IMR-90 (cell line): ENCODE measurements around the gene FBN1. TPM values are rescaled to one million over a fixed set of nuclear protein-coding genes. Genes with fewer than 3 reads are reported as not detected.

ENCODE experiments used
- ATAC-seq: fragments of 200-7000 bp; cut with Tn5 transposase; 2 replicates; pipeline ENCODE4 v1.9.1; 2020; ENCODE audit warnings: low read depth, mild to moderate bottlenecking, moderate library complexity
- BruUV-seq: library from RNA; stranded (reverse); fragments of 400-500 nt; replicated peaks from 2 replicates; lab custom pipeline; 2021; lab: Mats Ljungman, UMichigan
- CTCF ChIA-PET: fragments of 300-600 bp; formaldehyde crosslinking; extraction: SDS; loops from one replicate; lab custom pipeline; 2021; ENCODE audit warnings: antibody characterized with exemption; lab: Yijun Ruan, JAX
- POLR2A ChIA-PET: fragments of 300-600 bp; sonication (Branson Sonifier 250); formaldehyde crosslinking; loops from one replicate; lab custom pipeline; 2022; ENCODE audit warnings: antibody characterized with exemption; ENCODE audit not compliant: unreplicated experiment; lab: Charles Lee
- DNase-seq: peaks from one replicate; pipeline ENCODE4 v3.0.0; 2013
- H2AFZ ChIP-seq: replicated peaks from 2 replicates; pipeline ENCODE3; 2013; ENCODE audit warnings: low read length, mild to moderate bottlenecking; ENCODE audit not compliant: poor library complexity
- H2AK5ac ChIP-seq: 2 replicates; pipeline ENCODE4 v1.6.1; 2013; ENCODE audit warnings: low read depth, low read length, inconsistent platforms
- H2AK9ac ChIP-seq: replicated peaks from 2 replicates; pipeline ENCODE3; 2013; ENCODE audit warnings: mild to moderate bottlenecking, low read depth, low read length, moderate library complexity; ENCODE audit not compliant: poor library complexity
- H2BK120ac ChIP-seq: 2 replicates; pipeline ENCODE4 v1.6.1; 2013; ENCODE audit warnings: low read depth, low read length, inconsistent platforms
- H2BK15ac ChIP-seq: 3 replicates; pipeline ENCODE4 v1.6.1; 2013; ENCODE audit warnings: low read depth, low read length, inconsistent platforms
- H2BK20ac ChIP-seq: 2 replicates; pipeline ENCODE4 v1.6.1; 2013; ENCODE audit warnings: low read depth, mild to moderate bottlenecking, inconsistent platforms, low read length, moderate library complexity
- H2BK5ac ChIP-seq: 2 replicates; pipeline ENCODE4 v1.6.1; 2013; ENCODE audit warnings: mild to moderate bottlenecking, low read depth, low read length, inconsistent platforms; ENCODE audit not compliant: poor library complexity, severe bottlenecking
- H3K14ac ChIP-seq: replicated peaks from 2 replicates; pipeline ENCODE4 v1.6.1; 2013; ENCODE audit warnings: low read depth, low read length, inconsistent platforms
- H3K18ac ChIP-seq: 2 replicates; pipeline ENCODE4 v1.6.1; 2013; ENCODE audit warnings: low read depth, low read length, control low read depth
- H3K23ac ChIP-seq: 2 replicates; pipeline ENCODE4 v1.6.1; 2013; ENCODE audit warnings: low read depth, low read length, inconsistent platforms
- H3K27ac ChIP-seq: 2 replicates; pipeline ENCODE4 v1.5.1; 2013; ENCODE audit warnings: mild to moderate bottlenecking, control low read depth, low read length; ENCODE audit not compliant: insufficient read depth
- H3K27me3 ChIP-seq: 2 replicates; pipeline ENCODE4 v1.6.1; 2013; ENCODE audit warnings: low read length; ENCODE audit not compliant: control insufficient read depth, insufficient read depth
- H3K36me3 ChIP-seq: 2 replicates; pipeline ENCODE4 v1.6.1; 2013; ENCODE audit warnings: low read length, mixed read lengths; ENCODE audit not compliant: control insufficient read depth, insufficient read depth
- H3K4ac ChIP-seq: 2 replicates; pipeline ENCODE4 v1.6.1; 2013; ENCODE audit warnings: low read depth, low read length, inconsistent platforms
- H3K4me1 ChIP-seq: 2 replicates; pipeline ENCODE4 v1.6.1; 2013; ENCODE audit warnings: low read length, mixed read lengths; ENCODE audit not compliant: control insufficient read depth, insufficient read depth
- H3K4me2 ChIP-seq: 2 replicates; pipeline ENCODE4 v1.6.1; 2013; ENCODE audit warnings: low read depth, mild to moderate bottlenecking, control low read depth, low read length, moderate library complexity
- H3K4me3 ChIP-seq: 2 replicates; pipeline ENCODE4 v1.5.1; 2013; ENCODE audit warnings: low read depth, mild to moderate bottlenecking, control low read depth, low read length, moderate library complexity; ENCODE audit not compliant: insufficient read depth
- H3K56ac ChIP-seq: 2 replicates; pipeline ENCODE4 v1.6.1; 2013; ENCODE audit warnings: low read length, inconsistent platforms; ENCODE audit not compliant: insufficient read depth; ENCODE audit errors: extremely low read depth
- H3K79me1 ChIP-seq, 2 experiments: 2 replicates each; pipeline ENCODE4 v1.6.1; 2013; ENCODE audit warnings: low read length in 2 of 2, inconsistent platforms in 1 of 2, low read depth in 1 of 2
- H3K9ac ChIP-seq: 2 replicates; pipeline ENCODE4 v1.6.1; 2013; ENCODE audit warnings: low read depth, low read length, control low read depth
- H3K9me1 ChIP-seq: 2 replicates; pipeline ENCODE4 v1.6.1; 2013; ENCODE audit warnings: low read length, inconsistent platforms; ENCODE audit not compliant: insufficient read depth
- H3K9me3 ChIP-seq: 2 replicates; pipeline ENCODE4 v1.6.1; 2013; ENCODE audit warnings: low read length; ENCODE audit not compliant: control insufficient read depth, insufficient read depth
- H4K20me1 ChIP-seq: 2 replicates; pipeline ENCODE4 v1.6.1; 2013; ENCODE audit warnings: low read length, inconsistent platforms; ENCODE audit not compliant: insufficient read depth
- H4K5ac ChIP-seq: 2 replicates; pipeline ENCODE4 v1.6.1; 2013; ENCODE audit warnings: mild to moderate bottlenecking, low read depth, low read length, control low read depth
- H4K8ac ChIP-seq, 2 experiments: 2 replicates each; pipeline ENCODE4 v1.6.1; 2013; ENCODE audit warnings: low read depth in 2 of 2, low read length in 2 of 2, control low read depth in 1 of 2, inconsistent platforms in 1 of 2
- H4K91ac ChIP-seq: 2 replicates; pipeline ENCODE4 v1.6.1; 2013; ENCODE audit warnings: low read depth, low read length, inconsistent platforms; ENCODE audit not compliant: insufficient read depth
- BHLHE40 ChIP-seq: fragments of 150-350 bp; IDR thresholded peaks from 2 replicates; pipeline ENCODE4 v1.6.1; 2016; ENCODE audit warnings: mild to moderate bottlenecking, low read depth, low read length
- CEBPB ChIP-seq: IDR thresholded peaks from 2 replicates; pipeline ENCODE4 v1.6.1; 2012; ENCODE audit warnings: low read depth, low read length, improper control_type of control experiment
- CHD1 ChIP-seq: IDR thresholded peaks from 2 replicates; pipeline ENCODE4 v1.6.1; 2012; ENCODE audit warnings: low read depth, low read length, improper control_type of control experiment
- FOS ChIP-seq: fragments of 150-350 bp; IDR thresholded peaks from 2 replicates; pipeline ENCODE4 v1.6.1; 2016; ENCODE audit warnings: low read depth, low read length
- MAZ ChIP-seq: IDR thresholded peaks from 2 replicates; pipeline ENCODE4 v1.6.1; 2012; ENCODE audit warnings: low read depth, mild to moderate bottlenecking, low read length, improper control_type of control experiment, moderate library complexity, borderline replicate concordance
- MXI1 ChIP-seq: IDR thresholded peaks from 2 replicates; pipeline ENCODE4 v1.6.1; 2012; ENCODE audit warnings: low read depth, mild to moderate bottlenecking, low read length, moderate library complexity, borderline replicate concordance
- NFE2L2 ChIP-seq: fragments of 150-350 bp; IDR thresholded peaks from 2 replicates; pipeline ENCODE4 v1.6.1; 2016; ENCODE audit warnings: low read depth, mild to moderate bottlenecking, low read length
- POLR2A ChIP-seq: IDR thresholded peaks from 2 replicates; pipeline ENCODE4 v1.6.1; 2012; ENCODE audit warnings: mild to moderate bottlenecking, low read depth, low read length
- RAD21 ChIP-seq: IDR thresholded peaks from 2 replicates; pipeline ENCODE4 v1.6.1; 2012; ENCODE audit warnings: low read length, improper control_type of control experiment
- RCOR1 ChIP-seq: IDR thresholded peaks from 2 replicates; pipeline ENCODE4 v1.6.1; 2012; ENCODE audit warnings: mild to moderate bottlenecking, low read length, improper control_type of control experiment; ENCODE audit not compliant: insufficient replicate concordance
- RFX5 ChIP-seq: IDR thresholded peaks from 2 replicates; pipeline ENCODE4 v1.8.0; 2012; ENCODE audit warnings: low read depth, mild to moderate bottlenecking, low read length, moderate library complexity
- SMC3 ChIP-seq: fragments of 150-350 bp; IDR thresholded peaks from 2 replicates; pipeline ENCODE4 v1.6.1; 2016; ENCODE audit warnings: low read depth, mild to moderate bottlenecking, antibody characterized with exemption, low read length, moderate library complexity
- WGBS, 2 experiments: methylation state at CpG; one replicate each; pipeline versions ENCODE4 v1.1.5 to v1.1.7; 2013; ENCODE audit warnings: missing lambda C conversion rate in 2 of 2; ENCODE audit not compliant: insufficient read length in 1 of 2; ENCODE audit errors: extremely low coverage in 2 of 2; 5-methylcytosine and 5-hydroxymethylcytosine counted together
- dilution Hi-C: fragments of 300-500 bp; cut with HindIII; formaldehyde crosslinking; loops from one replicate; pipeline ENCODE4 v1.14.3; 2018; ENCODE audit warnings: low sequenced_read_pairs; ENCODE audit not compliant: unreplicated experiment
- in situ Hi-C: fragments of 300-500 bp; cut with MboI; formaldehyde crosslinking; loops from 3 replicates; pipeline ENCODE4 v1.14.3; 2019; ENCODE audit warnings: low sequenced_read_pairs, inconsistent platforms, mixed read lengths
- intact Hi-C: fragments of 100-400 bp; cut with micrococcal nuclease; formaldehyde crosslinking; loops from 2 replicates; pipeline ENCODE4 v1.10.0; 2022
- polyA plus RNA-seq, 3 experiments: library from polyadenylated mRNA; depleted of rRNA; stranded (reverse); fragments of >200 nt; gene quantifications; 2 replicates each; pipeline ENCODE4 v1.2.3, GENCODE V29; 2012; ENCODE audit warnings: low replicate concordance in 1 of 3
- total RNA-seq: library from RNA; depleted of rRNA; stranded (reverse); fragments of >200 nt; gene quantifications from 2 replicates; pipeline ENCODE4 v1.2.3, GENCODE V29; 2012
- TF ChIP-seq, protein P1 (sequence below): conservative IDR thresholded peaks from 2 replicates; pipeline ENCODE4 v1.5.1; 2012; ENCODE audit warnings: mild to moderate bottlenecking, low read depth, low read length, improper control_type of control experiment
- TF ChIP-seq, protein P2 (sequence below): fragments of 150-350 bp; IDR thresholded peaks from 2 replicates; pipeline ENCODE4 v1.6.1; 2016; ENCODE audit warnings: low read depth, mild to moderate bottlenecking, low read length, moderate library complexity, borderline replicate concordance
- TF ChIP-seq, protein P3 (sequence below): fragments of 150-350 bp; IDR thresholded peaks from 2 replicates; pipeline ENCODE4 v1.6.1; 2017; ENCODE audit warnings: mild to moderate bottlenecking, antibody characterized with exemption, low read length, low read depth

The FBN1 gene
- total and polyA plus RNA-seq, 2 of the 4 experiments (the other 2 are of a cell fraction), result 134 to 283 TPM

GRCh38 chr15:48402427-48403177 is 242.9 kb downstream of the FBN1 start:
- H3K27ac ChIP-seq, result no peak overlapping the region
- in situ Hi-C loops, result no loop called here
- TF ChIP-seq BHLHE40 (no peak), NFE2L2 (no peak), MXI1 (no peak), POLR2A (no peak), CHD1 (no peak), RAD21 (no peak), RFX5 (no peak), CEBPB (no peak), FOS (no peak), SMC3 (no peak), MAZ (no peak), RCOR1 (no peak)
- TF ChIP-seq, protein P1, sequence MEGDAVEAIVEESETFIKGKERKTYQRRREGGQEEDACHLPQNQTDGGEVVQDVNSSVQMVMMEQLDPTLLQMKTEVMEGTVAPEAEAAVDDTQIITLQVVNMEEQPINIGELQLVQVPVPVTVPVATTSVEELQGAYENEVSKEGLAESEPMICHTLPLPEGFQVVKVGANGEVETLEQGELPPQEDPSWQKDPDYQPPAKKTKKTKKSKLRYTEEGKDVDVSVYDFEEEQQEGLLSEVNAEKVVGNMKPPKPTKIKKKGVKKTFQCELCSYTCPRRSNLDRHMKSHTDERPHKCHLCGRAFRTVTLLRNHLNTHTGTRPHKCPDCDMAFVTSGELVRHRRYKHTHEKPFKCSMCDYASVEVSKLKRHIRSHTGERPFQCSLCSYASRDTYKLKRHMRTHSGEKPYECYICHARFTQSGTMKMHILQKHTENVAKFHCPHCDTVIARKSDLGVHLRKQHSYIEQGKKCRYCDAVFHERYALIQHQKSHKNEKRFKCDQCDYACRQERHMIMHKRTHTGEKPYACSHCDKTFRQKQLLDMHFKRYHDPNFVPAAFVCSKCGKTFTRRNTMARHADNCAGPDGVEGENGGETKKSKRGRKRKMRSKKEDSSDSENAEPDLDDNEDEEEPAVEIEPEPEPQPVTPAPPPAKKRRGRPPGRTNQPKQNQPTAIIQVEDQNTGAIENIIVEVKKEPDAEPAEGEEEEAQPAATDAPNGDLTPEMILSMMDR, result no peak
- TF ChIP-seq, protein P2, sequence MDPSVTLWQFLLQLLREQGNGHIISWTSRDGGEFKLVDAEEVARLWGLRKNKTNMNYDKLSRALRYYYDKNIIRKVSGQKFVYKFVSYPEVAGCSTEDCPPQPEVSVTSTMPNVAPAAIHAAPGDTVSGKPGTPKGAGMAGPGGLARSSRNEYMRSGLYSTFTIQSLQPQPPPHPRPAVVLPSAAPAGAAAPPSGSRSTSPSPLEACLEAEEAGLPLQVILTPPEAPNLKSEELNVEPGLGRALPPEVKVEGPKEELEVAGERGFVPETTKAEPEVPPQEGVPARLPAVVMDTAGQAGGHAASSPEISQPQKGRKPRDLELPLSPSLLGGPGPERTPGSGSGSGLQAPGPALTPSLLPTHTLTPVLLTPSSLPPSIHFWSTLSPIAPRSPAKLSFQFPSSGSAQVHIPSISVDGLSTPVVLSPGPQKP, result no peak
- TF ChIP-seq, protein P3, sequence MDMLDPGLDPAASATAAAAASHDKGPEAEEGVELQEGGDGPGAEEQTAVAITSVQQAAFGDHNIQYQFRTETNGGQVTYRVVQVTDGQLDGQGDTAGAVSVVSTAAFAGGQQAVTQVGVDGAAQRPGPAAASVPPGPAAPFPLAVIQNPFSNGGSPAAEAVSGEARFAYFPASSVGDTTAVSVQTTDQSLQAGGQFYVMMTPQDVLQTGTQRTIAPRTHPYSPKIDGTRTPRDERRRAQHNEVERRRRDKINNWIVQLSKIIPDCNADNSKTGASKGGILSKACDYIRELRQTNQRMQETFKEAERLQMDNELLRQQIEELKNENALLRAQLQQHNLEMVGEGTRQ, result no peak

More at GRCh38 chr15:48402427-48403177, 242.9 kb downstream of the FBN1 start:
- Histone ChIP-seq H2AK5ac (no peak overlapping the region), H3K4me2 (no peak overlapping the region), H3K23ac (no peak overlapping the region; the same call in 1 of the 2 replicates), H2BK5ac (no peak overlapping the region), H3K9me1 (no peaks in the 10 kb centered on the region), H3K14ac (0 out of 2 replicates have a peak overlapping the region, but pooled peaks have one; percentile 25), H2BK120ac (no peak overlapping the region), H3K18ac (no peak overlapping the region), H2AFZ (no peak overlapping the region), H3K36me3 (no peaks in the 10 kb centered on the region), H3K56ac (no peak overlapping the region), H3K4ac (peak overlapping the region; percentile 18; the same call in 1 of the 2 replicates), H4K20me1 (no peaks in the 10 kb centered on the region), H3K4me1 (peaks cover 5% of the 10 kb centered on the region; the same call in 1 of the 2 replicates), H2BK20ac (no peak overlapping the region), H3K27me3 (no peaks in the 10 kb centered on the region), H2BK15ac (no peak overlapping the region), H3K79me1 (no peaks in the 10 kb centered on the region), H3K4me3 (no peak overlapping the region), H4K5ac (no peak overlapping the region), H3K9ac (no peak overlapping the region), H2AK9ac (no peak overlapping the region), H3K9me3 (no peaks in the 10 kb centered on the region), H4K91ac (no peak overlapping the region), H4K8ac (no peak overlapping the region)
- ChIA-PET CTCF (interaction anchor here (0.7 to 1.2 kb wide), 2 partner anchors 29 to 50 kb away, joined by 3 to 4 read pairs; no protein-coding TSS in a partner anchor), POLR2A (interaction anchor here (0.6 kb wide), 1 partner anchor 22 kb away, joined by 3 read pairs; no protein-coding TSS in a partner anchor)
- intact Hi-C loops (no loop called here), dilution Hi-C loops (no loop called here)
- DNase-seq, result no peak
- 80% methylated on average over 1 of the region's 6 CpGs; no CpG with 5 or more reads in 1 of the 2 experiments for WGBS, 2 experiments
- BruUV-seq, result no TSS peak
- ATAC-seq, result no peak
